DND-41 (cell line): ENCODE measurements around the gene GNL2.
"Not testable (repeated sequence)": the region's sequence is repeated elsewhere in the genome, so short reads cannot be mapped to it uniquely, and the experiment has no call there.

Source experiments
- ATAC-seq: fragments of 200-7000 bp; cut with Tn5 transposase; 3 replicates; pipeline ENCODE4 v1.9.1; 2021; ENCODE audit warnings: low read depth; ENCODE audit not compliant: insufficient read depth
- DNase-seq: peaks from one replicate; pipeline ENCODE4 v3.0.0-alpha.2; 2020
- H2AFZ ChIP-seq: 2 replicates; pipeline ENCODE4 v1.6.0; 2012; ENCODE audit warnings: low read depth, low read length
- H3K27ac ChIP-seq: 2 replicates; pipeline ENCODE4 v1.5.1; 2012; ENCODE audit warnings: low read length, inconsistent platforms
- H3K27me3 ChIP-seq: fragments of 200-600 bp; sonication (generic); 2 replicates; pipeline ENCODE4 v1.6.0; 2012; ENCODE audit warnings: low read length, mild to moderate bottlenecking, inconsistent platforms; ENCODE audit not compliant: insufficient read depth, poor library complexity
- H3K36me3 ChIP-seq: 2 replicates; pipeline ENCODE4 v1.5.1; 2012; ENCODE audit warnings: low read length, inconsistent platforms; ENCODE audit not compliant: insufficient read depth
- H3K4me1 ChIP-seq: 2 replicates; pipeline ENCODE4 v1.5.1; 2012; ENCODE audit warnings: mild to moderate bottlenecking, low read length; ENCODE audit not compliant: insufficient read depth
- H3K4me2 ChIP-seq: 2 replicates; pipeline ENCODE4 v1.6.0; 2012; ENCODE audit warnings: mild to moderate bottlenecking, moderate library complexity, low read length, inconsistent platforms; ENCODE audit not compliant: insufficient read depth
- H3K4me3 ChIP-seq, 2 experiments: fragments of 200-600 bp in 1 of 2; shearing (Covaris generic) in 1 of 2; 2 replicates each; pipeline ENCODE4 v1.5.1; 2012 to 2016; ENCODE audit warnings: inconsistent platforms in 2 of 2, low read length in 2 of 2, mild to moderate bottlenecking in 2 of 2, low read depth in 1 of 2, moderate library complexity in 1 of 2
- H3K79me2 ChIP-seq: 2 replicates; pipeline ENCODE4 v1.6.0; 2012; ENCODE audit warnings: low read length, inconsistent platforms; ENCODE audit not compliant: insufficient read depth
- H3K9ac ChIP-seq: 2 replicates; pipeline ENCODE4 v1.6.0; 2012; ENCODE audit warnings: low read depth, mild to moderate bottlenecking, inconsistent platforms, low read length, moderate library complexity
- H3K9me3 ChIP-seq: 2 replicates; pipeline ENCODE4 v1.5.1; 2012; ENCODE audit warnings: low read length, moderate library complexity, mild to moderate bottlenecking, inconsistent platforms; ENCODE audit not compliant: insufficient read depth, severe bottlenecking
- H4K20me1 ChIP-seq: 2 replicates; pipeline ENCODE4 v1.6.0; 2012; ENCODE audit warnings: low read length; ENCODE audit not compliant: insufficient read depth
- CTCF ChIP-seq: IDR thresholded peaks from 2 replicates; pipeline ENCODE4 v1.5.1; 2012; ENCODE audit warnings: borderline replicate concordance, low read length, moderate library complexity, mild to moderate bottlenecking; ENCODE audit not compliant: poor library complexity, severe bottlenecking; ENCODE audit errors: extremely low read depth
- EZH2 ChIP-seq: IDR thresholded peaks from 3 replicates; pipeline ENCODE4 v1.6.1; 2012; ENCODE audit warnings: borderline replicate concordance, low read depth, mild to moderate bottlenecking, moderate library complexity, low read length, inconsistent platforms; ENCODE audit not compliant: severe bottlenecking

Gene GNL2

GRCh38 chr1:37588939-37589338 is 6.8 kb downstream of the GNL2 start:
- no peak overlapping the region for H3K4me2 ChIP-seq
- H3K9me3 ChIP-seq: no peaks in the 10 kb centered on the region
- DNase-seq (no peak), ATAC-seq (no peak)
- TF ChIP-seq CTCF (no peak), EZH2 (no peak)
- H3K79me2 ChIP-seq: peaks cover 26% of the 10 kb centered on the region
- peaks cover 91% of the 10 kb centered on the region for H3K36me3 ChIP-seq
- no peak overlapping the region for H3K9ac ChIP-seq
- peaks cover 12% of the 10 kb centered on the region; the same call in 1 of the 2 replicates for H4K20me1 ChIP-seq
- H3K4me3 ChIP-seq: no peak overlapping the region
- H2AFZ ChIP-seq: no peak overlapping the region
- H3K27ac ChIP-seq: no peak overlapping the region
- peaks cover 8% of the 10 kb centered on the region; the same call in 1 of the 2 replicates for H3K4me1 ChIP-seq
- no peaks in the 10 kb centered on the region for H3K27me3 ChIP-seq

DNA sequence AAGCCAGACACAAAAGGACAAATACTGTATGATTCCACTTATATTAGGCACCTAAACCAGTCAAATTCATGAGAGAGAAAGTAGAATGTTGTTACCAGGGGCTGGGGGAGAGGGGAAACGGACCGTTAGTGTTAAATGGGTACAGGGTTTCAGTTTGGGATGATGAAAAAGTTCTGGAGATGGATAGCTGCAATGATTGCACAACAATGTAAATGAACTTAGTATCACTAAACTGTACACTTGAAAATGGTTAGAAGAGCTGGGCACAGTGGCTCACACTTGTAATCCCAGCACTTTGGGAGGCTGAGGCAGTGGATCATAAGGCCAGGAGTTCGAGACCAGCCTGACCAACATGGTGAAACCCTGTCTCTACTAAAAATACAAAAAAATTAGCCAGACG is 11.2 kb downstream of the GNL2 start:
- not testable (repeated sequence) for H3K9me3 ChIP-seq, DNase-seq, H3K79me2 ChIP-seq, H3K4me1 ChIP-seq, H3K4me2 ChIP-seq, H3K4me3 ChIP-seq, H3K27ac ChIP-seq, H3K9ac ChIP-seq, H4K20me1 ChIP-seq, H2AFZ ChIP-seq, ATAC-seq, H3K27me3 ChIP-seq
- peaks cover 89% of the 10 kb centered on the region for H3K36me3 ChIP-seq

DNA sequence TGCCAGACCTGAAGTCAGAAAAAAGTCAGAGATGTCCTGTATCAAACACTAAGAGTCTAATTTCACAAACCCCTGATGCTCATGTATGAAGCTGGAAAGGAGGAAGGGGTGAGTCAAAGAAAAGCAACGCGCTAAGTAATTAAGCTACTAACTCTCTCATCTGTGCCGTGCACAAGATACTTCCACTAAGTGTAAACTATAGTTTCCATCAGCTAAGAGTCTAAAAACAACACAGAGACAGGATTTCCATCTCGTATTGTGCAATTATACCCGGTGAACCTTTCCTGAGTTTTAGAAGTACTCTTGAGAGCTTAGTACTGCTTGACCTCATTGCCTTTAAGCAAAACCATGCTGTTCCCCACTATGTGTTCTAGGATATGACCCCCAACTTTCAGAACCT is 20.0 kb downstream of the GNL2 start:
- Histone ChIP-seq H3K27me3 (no peaks in the 10 kb centered on the region), H3K4me1 (no peaks in the 10 kb centered on the region), H2AFZ (no peak overlapping the region), H3K9me3 (no peaks in the 10 kb centered on the region), H4K20me1 (no peaks in the 10 kb centered on the region; the same call in 1 of the 2 replicates), H3K27ac (no peak overlapping the region), H3K36me3 (peaks cover 90% of the 10 kb centered on the region), H3K4me3 (no peak overlapping the region), H3K9ac (no peak overlapping the region), H3K79me2 (no peaks in the 10 kb centered on the region), H3K4me2 (no peak overlapping the region)
- ATAC-seq (no peak), DNase-seq (no peak)
- TF ChIP-seq EZH2 (no peak), CTCF (no peak)

DNA sequence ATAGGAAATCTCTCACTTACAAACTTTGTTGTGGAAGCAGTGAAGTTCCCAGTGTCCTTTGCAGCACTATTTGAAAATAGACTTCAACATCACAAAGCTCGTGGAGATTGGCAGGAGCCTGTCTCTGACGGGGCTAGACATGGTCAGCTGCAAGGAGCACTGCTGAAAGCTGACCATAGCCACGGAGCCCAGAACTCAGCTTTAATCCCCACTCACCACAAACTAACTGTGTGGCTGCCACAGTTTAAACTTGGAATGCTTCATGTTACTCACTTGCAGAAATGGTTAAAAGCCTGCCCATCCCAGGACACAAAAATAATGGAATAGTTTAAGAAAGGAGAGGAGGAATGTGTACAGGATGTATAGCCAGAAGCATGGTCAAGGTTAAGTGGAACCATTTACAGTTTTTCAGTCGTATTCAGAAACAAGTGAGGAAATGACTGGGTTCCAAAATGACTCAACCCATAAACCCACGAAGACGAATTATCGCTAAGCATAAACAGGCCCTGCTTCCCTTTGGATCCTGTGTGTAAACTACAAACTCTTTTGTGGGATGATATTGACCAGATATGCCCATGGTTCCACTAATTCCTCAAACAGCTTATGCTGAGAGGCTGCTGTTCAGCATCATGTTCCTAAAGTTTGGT is 20.8 kb downstream of the GNL2 start:
- ATAC-seq: no peak
- H3K79me2 ChIP-seq: no peaks in the 10 kb centered on the region
- H3K27me3 ChIP-seq: no peaks in the 10 kb centered on the region
- H3K9ac ChIP-seq: no peak overlapping the region
- no peaks in the 10 kb centered on the region for H3K4me1 ChIP-seq
- no peak overlapping the region for H2AFZ ChIP-seq
- DNase-seq: no peak
- H3K4me2 ChIP-seq: no peak overlapping the region
- H3K27ac ChIP-seq: no peak overlapping the region
- H3K9me3 ChIP-seq: no peaks in the 10 kb centered on the region
- H3K36me3 ChIP-seq: peaks cover 89% of the 10 kb centered on the region
- TF ChIP-seq EZH2 (no peak), CTCF (no peak)
- H4K20me1 ChIP-seq: no peaks in the 10 kb centered on the region; the same call in 1 of the 2 replicates
- H3K4me3 ChIP-seq: no peak overlapping the region
